OCI-LY1 (cell line): Measurements from ENCODE around the gene PHF10.

Experiments
- H2AFZ ChIP-seq: fragments of 200-600 bp; sonication (generic), shearing (Covaris generic); 2 replicates; pipeline ENCODE4 v1.6.0; 2014; ENCODE audit warnings: antibody characterized with exemption, mild to moderate bottlenecking, low read length
- H3F3A ChIP-seq: fragments of 200-600 bp; sonication (generic), shearing (Covaris generic); 2 replicates; pipeline ENCODE4 v1.6.0; 2014; ENCODE audit warnings: mild to moderate bottlenecking, antibody characterized with exemption, low read length, moderate library complexity; ENCODE audit not compliant: insufficient read depth
- H3K27ac ChIP-seq: fragments of 200-600 bp; sonication (generic); 2 replicates; pipeline ENCODE4 v1.5.1; 2014; ENCODE audit warnings: low read length, mixed run types, mild to moderate bottlenecking, low read depth; ENCODE audit not compliant: poor library complexity, severe bottlenecking
- H3K27me3 ChIP-seq: fragments of 200-600 bp; sonication (generic); 2 replicates; pipeline ENCODE4 v1.6.0; 2014; ENCODE audit warnings: antibody characterized with exemption, mild to moderate bottlenecking, low read length, moderate library complexity; ENCODE audit not compliant: insufficient read depth
- H3K36me3 ChIP-seq: fragments of 200-600 bp; sonication (generic); 2 replicates; pipeline ENCODE4 v1.6.1; 2014; ENCODE audit warnings: mild to moderate bottlenecking, antibody characterized with exemption, low read length, moderate library complexity, mixed read lengths; ENCODE audit not compliant: insufficient read depth
- H3K4me1 ChIP-seq: fragments of 200-600 bp; sonication (generic); 2 replicates; pipeline ENCODE4 v1.5.1; 2014; ENCODE audit warnings: mild to moderate bottlenecking, low read length, moderate library complexity; ENCODE audit not compliant: insufficient read depth, severe bottlenecking
- H3K4me2 ChIP-seq: fragments of 200-600 bp; sonication (generic), shearing (Covaris generic); 2 replicates; pipeline ENCODE4 v1.6.1; 2014; ENCODE audit warnings: low read length
- H3K4me3 ChIP-seq: fragments of 200-600 bp; sonication (generic); 2 replicates; pipeline ENCODE4 v1.5.1; 2014; ENCODE audit warnings: low read length, low read depth, mild to moderate bottlenecking, mixed read lengths; ENCODE audit not compliant: poor library complexity, severe bottlenecking
- H3K79me2 ChIP-seq: fragments of 200-600 bp; shearing (Covaris generic); 2 replicates; pipeline ENCODE4 v1.6.1; 2016; ENCODE audit warnings: mixed run types, low read length, mixed read lengths; ENCODE audit not compliant: insufficient read depth
- H3K9ac ChIP-seq: fragments of 200-600 bp; sonication (generic), shearing (Covaris generic); 2 replicates; pipeline ENCODE4 v1.6.1; 2014; ENCODE audit warnings: mild to moderate bottlenecking, low read length, mixed read lengths
- H3K9me2 ChIP-seq: fragments of 200-600 bp; sonication (generic), shearing (Covaris generic); 2 replicates; pipeline ENCODE4 v1.6.1; 2014; ENCODE audit warnings: low read depth, mild to moderate bottlenecking, low read length, mixed read lengths
- H3K9me3 ChIP-seq: fragments of 200-600 bp; shearing (Covaris generic); 2 replicates; pipeline ENCODE4 v1.6.1; 2014; ENCODE audit warnings: low read length, mixed read lengths
- H4K20me1 ChIP-seq: fragments of 200-600 bp; sonication (generic), shearing (Covaris generic); 2 replicates; pipeline ENCODE4 v1.6.0; 2016; ENCODE audit warnings: mild to moderate bottlenecking, low read length; ENCODE audit not compliant: insufficient read depth
- CTCF ChIP-seq: fragments of 200-600 bp; sonication (generic), shearing (Covaris generic); IDR thresholded peaks from 2 replicates; pipeline ENCODE4 v1.5.1; 2017; ENCODE audit warnings: mild to moderate bottlenecking, antibody characterized with exemption, low read length, moderate library complexity, mixed read lengths
- EZH2 ChIP-seq: fragments of 200-600 bp; sonication (generic), shearing (Covaris generic); IDR thresholded peaks from 2 replicates; pipeline ENCODE4 v1.8.0; 2017; ENCODE audit warnings: borderline replicate concordance, mixed run types, mild to moderate bottlenecking, antibody characterized with exemption, low read length, moderate library complexity, mixed read lengths

Gene PHF10

GRCh38 chr6:169726049-169726400 lies 1.7 kb upstream of the PHF10 start:
- no peak for TF ChIP-seq CTCF
- TF ChIP-seq EZH2, result no peak
- no peaks in the 10 kb centered on the region for H3K36me3 ChIP-seq
- no peaks in the 10 kb centered on the region for H3K9me3 ChIP-seq
- H3K79me2 ChIP-seq, result peaks cover 20% of the 10 kb centered on the region
- no peaks in the 10 kb centered on the region for H4K20me1 ChIP-seq
- 0 out of 2 replicates have a peak, but pooled peaks cover 3% of the 10 kb centered on the region for H3F3A ChIP-seq
- no peak overlapping the region for H3K4me3 ChIP-seq
- no peaks in the 10 kb centered on the region for H3K27me3 ChIP-seq
- H3K9me2 ChIP-seq, result no peaks in the 10 kb centered on the region
- H3K4me1 ChIP-seq, result peaks cover 30% of the 10 kb centered on the region
- no peak overlapping the region for H3K27ac ChIP-seq
- H3K9ac ChIP-seq, result no peak overlapping the region
- no peak overlapping the region for H2AFZ ChIP-seq
- H3K4me2 ChIP-seq, result peak overlapping the region; percentile 91; the same call in 1 of the 2 replicates

GRCh38 chr6:169725125-169726048 lies 1.1 kb upstream of the PHF10 start:
- Histone ChIP-seq H3K9me3 (no peaks in the 10 kb centered on the region), H3K79me2 (peaks cover 27% of the 10 kb centered on the region), H3K27ac (peak overlapping the region; percentile 35), H3K4me3 (peak overlapping the region; percentile 75), H3K4me1 (peaks cover 30% of the 10 kb centered on the region), H3K9ac (peak overlapping the region; percentile 73), H3K4me2 (peak overlapping the region; percentile 91), H2AFZ (peak overlapping the region; percentile 3; the same call in 1 of the 2 replicates), H4K20me1 (no peaks in the 10 kb centered on the region), H3K27me3 (no peaks in the 10 kb centered on the region), H3K36me3 (peaks cover 5% of the 10 kb centered on the region), H3K9me2 (no peaks in the 10 kb centered on the region), H3F3A (0 out of 2 replicates have a peak, but pooled peaks cover 3% of the 10 kb centered on the region)
- TF ChIP-seq EZH2 (no peak), CTCF (no peak)

DNA sequence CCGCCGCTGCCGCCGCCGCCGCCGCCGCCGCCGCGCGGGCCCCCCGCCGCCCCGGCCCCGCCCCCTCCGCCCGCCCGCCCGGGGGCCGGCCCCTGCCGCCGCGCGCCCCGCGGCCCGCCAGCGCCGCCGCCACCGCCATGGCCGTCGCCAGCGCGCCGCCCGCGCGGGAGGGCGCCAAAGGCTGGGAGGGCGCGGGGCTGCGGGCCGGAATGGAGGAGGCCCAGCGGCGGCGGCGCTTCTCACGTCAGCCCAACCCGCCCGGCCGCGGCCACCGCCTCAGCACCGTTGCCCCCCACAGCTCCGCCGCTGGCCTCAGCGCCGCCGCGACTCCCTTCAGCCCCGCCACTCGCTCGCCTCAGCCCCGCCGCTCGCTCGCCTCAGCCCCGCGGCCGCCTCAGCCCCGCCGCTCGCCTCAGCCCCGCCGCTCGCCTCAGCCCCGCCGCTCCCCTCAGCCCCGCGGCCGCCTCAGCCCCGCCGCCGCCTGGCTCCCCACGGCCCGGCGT lies 258 bp downstream of the PHF10 start:
- Histone ChIP-seq H3K9me2 (no peaks in the 10 kb centered on the region), H3K4me2 (no peak overlapping the region), H4K20me1 (no peaks in the 10 kb centered on the region), H3K27ac (no peak overlapping the region), H3K4me3 (peak overlapping the region; percentile 56), H3K9me3 (no peaks in the 10 kb centered on the region), H3K79me2 (peaks cover 40% of the 10 kb centered on the region), H3K4me1 (peaks cover 30% of the 10 kb centered on the region), H3F3A (0 out of 2 replicates have a peak, but pooled peaks cover 3% of the 10 kb centered on the region), H3K27me3 (no peaks in the 10 kb centered on the region), H3K36me3 (peaks cover 12% of the 10 kb centered on the region), H3K9ac (peak overlapping the region; percentile 51; the same call in 1 of the 2 replicates), H2AFZ (no peak overlapping the region)
- TF ChIP-seq CTCF (no peak), EZH2 (no peak)
